Heart left ventricle (tissue), 13 donors: ENCODE measurements around the gene KCNMA1.

Source experiments
- CTCF ChIP-seq, 12 donors: fragments of 200-600 bp; sonication (generic) in 4 of 12; IDR thresholded peaks; one replicate each; pipeline versions ENCODE4 v1.5.0 to v1.8.0; 2018 to 2022; ENCODE audit warnings: antibody characterized with exemption in 12 of 12, mild to moderate bottlenecking in 5 of 12
- POLR2A ChIP-seq, 2 donors: fragments of 450-650 bp; IDR thresholded peaks; one replicate each; pipeline ENCODE4 v1.6.1; 2017; ENCODE audit warnings: antibody characterized with exemption in 2 of 2, mild to moderate bottlenecking in 2 of 2, moderate library complexity in 2 of 2
- donor health status: ischemic (EF 13 %, LVEDD 7.1; RV severe dilation, severe dysfunction).
- donor health status: DM: no; HTN: yes; CAD: no.
- donor health status: DM: no; HTN: no; CAD: no.
- donor health status: ischemic (EF 25% LVEDD 6.9; RV normal size, moderate dysfunction).
- donor health status: ischemic (EF 25% LVEDD 5.7; RV mildly dilated, moderate dysfunction).
- donor health status: ischemic (EF 35%, LVEDD 5.7; RV mildly dilated, moderate dysfunction).
- donor health status: nonischemic (EF 11% LVEDD 7.7; RV severe dilation, severe dysfunction).
- donor health status: DM: yes; HTN: yes; CAD: no.
- donor health status: PGD.
- donor health status: ischemic (EF 29% LVEDD 5.4; RV normal size, mild dysfunction).
- donor health status: nonischemic (EF 23%, LVEDD 6.1; RV moderate dilation, normal function).

GRCh38 chr10:77291596-77292505, 345.8 kb downstream of the KCNMA1 start:
- no peak for TF ChIP-seq CTCF (IDR thresholded peaks at IDR 0.05)
- TF ChIP-seq POLR2A (IDR thresholded peaks at IDR 0.05) = no peak
